ENCODE results near the gene NDRG3. TPM values are rescaled to one million over a fixed set of nuclear protein-coding genes. Genes with fewer than 3 reads are reported as not detected.

NDRG3 gene
- total and polyA plus RNA-seq, 9 donors = 15.0 to 22.3 (median 16.8) TPM

GRCh38 chr20:36742558-36742957 lies 3.3 kb downstream of the NDRG3 start:
- Histone ChIP-seq H3K27me3 (ENCODE audit: control insufficient read depth, insufficient read depth, low read length) (no peaks in the 10 kb centered on the region), H3K36me3 (ENCODE audit: control insufficient read depth, insufficient read depth, low read length) (no peaks in the 10 kb centered on the region), H3K4me3 (ENCODE audit: low read length) (no peak overlapping the region), H3K4me1 (ENCODE audit: control insufficient read depth, insufficient read depth, low read length) (peaks cover 17% of the 10 kb centered on the region), H3K27ac (ENCODE audit: low read length) (no peak overlapping the region), H3K9me3 (replicated peaks; ENCODE audit: control insufficient read depth, low read depth, low read length) (no peaks in the 10 kb centered on the region)
- no CpG with 5 or more reads among the region's 2 CpGs for WGBS (ENCODE audit: insufficient coverage)
- DNase-seq = no peak

GRCh38 chr20:36741072-36741471 lies 4.8 kb downstream of the NDRG3 start:
- no peak overlapping the region for H3K4me3 ChIP-seq (ENCODE audit: low read length)
- no peaks in the 10 kb centered on the region for H3K27me3 ChIP-seq (ENCODE audit: control insufficient read depth, insufficient read depth, low read length)
- H3K9me3 ChIP-seq (replicated peaks; ENCODE audit: control insufficient read depth, low read depth, low read length) = no peaks in the 10 kb centered on the region
- DNase-seq = no peak
- H3K4me1 ChIP-seq (ENCODE audit: control insufficient read depth, insufficient read depth, low read length) = peaks cover 13% of the 10 kb centered on the region
- no peak overlapping the region for H3K27ac ChIP-seq (ENCODE audit: low read length)
- WGBS (ENCODE audit: insufficient coverage) = 68% methylated on average over 3 of the region's 4 CpGs
- no peaks in the 10 kb centered on the region for H3K36me3 ChIP-seq (ENCODE audit: control insufficient read depth, insufficient read depth, low read length)

- no peaks in the 10 kb centered on the region for H3K27me3 ChIP-seq (ENCODE audit: control insufficient read depth, insufficient read depth, low read length)
- peaks cover 2% of the 10 kb centered on the region for H3K4me1 ChIP-seq (ENCODE audit: control insufficient read depth, insufficient read depth, low read length)
- no peak overlapping the region for H3K27ac ChIP-seq (ENCODE audit: low read length)
- H3K9me3 ChIP-seq (replicated peaks; ENCODE audit: control insufficient read depth, low read depth, low read length) = no peaks in the 10 kb centered on the region
- no peak overlapping the region for H3K4me3 ChIP-seq (ENCODE audit: low read length)
- 62% methylated on average over 3 of the region's 6 CpGs for WGBS (ENCODE audit: insufficient coverage)
- no peak for DNase-seq
- no peaks in the 10 kb centered on the region for H3K36me3 ChIP-seq (ENCODE audit: control insufficient read depth, insufficient read depth, low read length)
Observed at GRCh38 chr20:36737183-36737499, 8.7 kb downstream of the NDRG3 start.

- Histone ChIP-seq H3K27me3 (ENCODE audit: control insufficient read depth, insufficient read depth, low read length) (no peaks in the 10 kb centered on the region), H3K4me1 (ENCODE audit: control insufficient read depth, insufficient read depth, low read length) (peaks cover 2% of the 10 kb centered on the region), H3K9me3 (replicated peaks; ENCODE audit: control insufficient read depth, low read depth, low read length) (no peaks in the 10 kb centered on the region), H3K27ac (ENCODE audit: low read length) (no peak overlapping the region), H3K4me3 (ENCODE audit: low read length) (no peak overlapping the region), H3K36me3 (ENCODE audit: control insufficient read depth, insufficient read depth, low read length) (no peaks in the 10 kb centered on the region)
- no peak for DNase-seq
- WGBS (ENCODE audit: insufficient coverage) = 80% methylated on average over 1 of the region's 3 CpGs
Observed at GRCh38 chr20:36736451-36737182, 9.3 kb downstream of the NDRG3 start.

- no peak overlapping the region for H3K4me3 ChIP-seq (ENCODE audit: low read length)
- 100% methylated on average over 1 of the region's 1 CpG for WGBS (ENCODE audit: insufficient coverage)
- DNase-seq = no peak
- H3K4me1 ChIP-seq (ENCODE audit: control insufficient read depth, insufficient read depth, low read length) = peaks cover 2% of the 10 kb centered on the region
- no peaks in the 10 kb centered on the region for H3K36me3 ChIP-seq (ENCODE audit: control insufficient read depth, insufficient read depth, low read length)
- no peaks in the 10 kb centered on the region for H3K27me3 ChIP-seq (ENCODE audit: control insufficient read depth, insufficient read depth, low read length)
- no peaks in the 10 kb centered on the region for H3K9me3 ChIP-seq (replicated peaks; ENCODE audit: control insufficient read depth, low read depth, low read length)
- no peak overlapping the region for H3K27ac ChIP-seq (ENCODE audit: low read length)
Observed at GRCh38 chr20:36732456-36732855, 13.4 kb downstream of the NDRG3 start.

GRCh38 chr20:36728986-36729385 lies 16.9 kb downstream of the NDRG3 start:
- Histone ChIP-seq H3K4me1 (ENCODE audit: control insufficient read depth, insufficient read depth, low read length) (no peaks in the 10 kb centered on the region), H3K27me3 (ENCODE audit: control insufficient read depth, insufficient read depth, low read length) (no peaks in the 10 kb centered on the region), H3K27ac (ENCODE audit: low read length) (no peak overlapping the region), H3K9me3 (replicated peaks; ENCODE audit: control insufficient read depth, low read depth, low read length) (no peaks in the 10 kb centered on the region), H3K4me3 (ENCODE audit: low read length) (no peak overlapping the region), H3K36me3 (ENCODE audit: control insufficient read depth, insufficient read depth, low read length) (no peaks in the 10 kb centered on the region)
- WGBS (ENCODE audit: insufficient coverage) = no CpG with 5 or more reads among the region's 3 CpGs
- DNase-seq = no peak

- Histone ChIP-seq H3K27me3 (ENCODE audit: control insufficient read depth, insufficient read depth, low read length) (no peaks in the 10 kb centered on the region), H3K27ac (ENCODE audit: low read length) (no peak overlapping the region), H3K4me3 (ENCODE audit: low read length) (no peak overlapping the region), H3K9me3 (replicated peaks; ENCODE audit: control insufficient read depth, low read depth, low read length) (no peaks in the 10 kb centered on the region), H3K4me1 (ENCODE audit: control insufficient read depth, insufficient read depth, low read length) (no peaks in the 10 kb centered on the region), H3K36me3 (ENCODE audit: control insufficient read depth, insufficient read depth, low read length) (no peaks in the 10 kb centered on the region)
- DNase-seq = no peak
- WGBS (ENCODE audit: insufficient coverage) = 78% methylated on average over 1 of the region's 3 CpGs
Observed at GRCh38 chr20:36726168-36726567, 19.7 kb downstream of the NDRG3 start.

GRCh38 chr20:36720510-36720909 lies 25.4 kb downstream of the NDRG3 start:
- no peak for DNase-seq
- peaks cover 9% of the 10 kb centered on the region for H3K36me3 ChIP-seq (ENCODE audit: control insufficient read depth, insufficient read depth, low read length)
- 80% methylated on average over 2 of the region's 3 CpGs for WGBS (ENCODE audit: insufficient coverage)
- H3K4me1 ChIP-seq (ENCODE audit: control insufficient read depth, insufficient read depth, low read length) = no peaks in the 10 kb centered on the region
- no peak overlapping the region for H3K27ac ChIP-seq (ENCODE audit: low read length)
- H3K9me3 ChIP-seq (replicated peaks; ENCODE audit: control insufficient read depth, low read depth, low read length) = no peaks in the 10 kb centered on the region
- H3K4me3 ChIP-seq (ENCODE audit: low read length) = no peak overlapping the region
- no peaks in the 10 kb centered on the region for H3K27me3 ChIP-seq (ENCODE audit: control insufficient read depth, insufficient read depth, low read length)

GRCh38 chr20:36717657-36718056 lies 28.2 kb downstream of the NDRG3 start:
- H3K9me3 ChIP-seq (replicated peaks; ENCODE audit: control insufficient read depth, low read depth, low read length) = no peaks in the 10 kb centered on the region
- DNase-seq = peak; percentile 13
- WGBS (ENCODE audit: insufficient coverage) = no CpG with 5 or more reads among the region's 2 CpGs
- H3K27me3 ChIP-seq (ENCODE audit: control insufficient read depth, insufficient read depth, low read length) = no peaks in the 10 kb centered on the region
- H3K4me1 ChIP-seq (ENCODE audit: control insufficient read depth, insufficient read depth, low read length) = no peaks in the 10 kb centered on the region
- peaks cover 10% of the 10 kb centered on the region for H3K36me3 ChIP-seq (ENCODE audit: control insufficient read depth, insufficient read depth, low read length)
- no peak overlapping the region for H3K27ac ChIP-seq (ENCODE audit: low read length)
- H3K4me3 ChIP-seq (ENCODE audit: low read length) = no peak overlapping the region

GRCh38 chr20:36717021-36717420 lies 28.9 kb downstream of the NDRG3 start:
- H3K36me3 ChIP-seq (ENCODE audit: control insufficient read depth, insufficient read depth, low read length) = peaks cover 10% of the 10 kb centered on the region
- H3K27me3 ChIP-seq (ENCODE audit: control insufficient read depth, insufficient read depth, low read length) = no peaks in the 10 kb centered on the region
- no peaks in the 10 kb centered on the region for H3K9me3 ChIP-seq (replicated peaks; ENCODE audit: control insufficient read depth, low read depth, low read length)
- H3K4me1 ChIP-seq (ENCODE audit: control insufficient read depth, insufficient read depth, low read length) = no peaks in the 10 kb centered on the region
- no peak overlapping the region for H3K4me3 ChIP-seq (ENCODE audit: low read length)
- DNase-seq = no peak
- no CpG with 5 or more reads among the region's 3 CpGs for WGBS (ENCODE audit: insufficient coverage)
- H3K27ac ChIP-seq (ENCODE audit: low read length) = no peak overlapping the region

GRCh38 chr20:36712775-36713174 lies 33.1 kb downstream of the NDRG3 start:
- Histone ChIP-seq H3K27ac (ENCODE audit: low read length) (no peak overlapping the region), H3K36me3 (ENCODE audit: control insufficient read depth, insufficient read depth, low read length) (peaks cover 3% of the 10 kb centered on the region), H3K9me3 (replicated peaks; ENCODE audit: control insufficient read depth, low read depth, low read length) (no peaks in the 10 kb centered on the region), H3K27me3 (ENCODE audit: control insufficient read depth, insufficient read depth, low read length) (no peaks in the 10 kb centered on the region), H3K4me3 (ENCODE audit: low read length) (no peak overlapping the region), H3K4me1 (ENCODE audit: control insufficient read depth, insufficient read depth, low read length) (no peaks in the 10 kb centered on the region)
- no peak for DNase-seq
- 91% methylated on average over 1 of the region's 1 CpG for WGBS (ENCODE audit: insufficient coverage)

All from muscle of leg (tissue), 11 donors.